GM13977 (cell line): ENCODE data around the gene GDPD5.

Experiments used
- DNase-seq: peaks from one replicate; pipeline ENCODE4 v3.0.0; 2012; ENCODE audit warnings: low spot score
- in situ Hi-C: fragments of 300-500 bp; cut with MboI; formaldehyde crosslinking; loops from one replicate; pipeline ENCODE4 v1.12.0; 2022; ENCODE audit warnings: low sequenced_read_pairs, low pct_unique_long_range_greater_than_20kb, mixed read lengths, inconsistent platforms; ENCODE audit not compliant: unreplicated experiment
- TF ChIP-seq, protein P1 (sequence below): IDR thresholded peaks from 2 replicates; pipeline ENCODE4 v1.5.1; 2012; ENCODE audit warnings: mild to moderate bottlenecking, control low read depth; ENCODE audit not compliant: insufficient read depth; ENCODE audit errors: extremely low read depth, missing control alignments

GDPD5 gene

DNA sequence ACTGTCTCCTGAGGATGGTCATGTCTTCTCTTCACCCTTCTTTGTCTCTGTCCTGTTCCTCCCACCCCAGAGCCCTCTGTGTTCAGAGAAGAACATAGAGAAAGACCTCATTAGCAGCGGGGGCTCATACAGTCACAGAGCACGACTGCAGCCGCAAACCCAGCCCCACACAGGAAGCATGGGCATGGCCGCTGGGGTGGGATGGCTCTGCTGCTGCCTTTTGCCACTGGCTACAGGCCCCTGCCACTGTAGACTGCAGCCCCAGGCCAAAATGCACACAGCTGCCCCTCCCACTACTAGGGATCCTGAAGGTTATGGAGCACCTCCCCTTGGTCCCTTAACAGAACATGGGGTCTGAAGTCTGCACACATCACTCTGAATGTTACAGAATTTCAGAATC lies 57.9 kb downstream of the GDPD5 start:
- TF ChIP-seq, protein P1, sequence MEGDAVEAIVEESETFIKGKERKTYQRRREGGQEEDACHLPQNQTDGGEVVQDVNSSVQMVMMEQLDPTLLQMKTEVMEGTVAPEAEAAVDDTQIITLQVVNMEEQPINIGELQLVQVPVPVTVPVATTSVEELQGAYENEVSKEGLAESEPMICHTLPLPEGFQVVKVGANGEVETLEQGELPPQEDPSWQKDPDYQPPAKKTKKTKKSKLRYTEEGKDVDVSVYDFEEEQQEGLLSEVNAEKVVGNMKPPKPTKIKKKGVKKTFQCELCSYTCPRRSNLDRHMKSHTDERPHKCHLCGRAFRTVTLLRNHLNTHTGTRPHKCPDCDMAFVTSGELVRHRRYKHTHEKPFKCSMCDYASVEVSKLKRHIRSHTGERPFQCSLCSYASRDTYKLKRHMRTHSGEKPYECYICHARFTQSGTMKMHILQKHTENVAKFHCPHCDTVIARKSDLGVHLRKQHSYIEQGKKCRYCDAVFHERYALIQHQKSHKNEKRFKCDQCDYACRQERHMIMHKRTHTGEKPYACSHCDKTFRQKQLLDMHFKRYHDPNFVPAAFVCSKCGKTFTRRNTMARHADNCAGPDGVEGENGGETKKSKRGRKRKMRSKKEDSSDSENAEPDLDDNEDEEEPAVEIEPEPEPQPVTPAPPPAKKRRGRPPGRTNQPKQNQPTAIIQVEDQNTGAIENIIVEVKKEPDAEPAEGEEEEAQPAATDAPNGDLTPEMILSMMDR, result no peak
- in situ Hi-C loops, result no loop called here
- no peak for DNase-seq

DNA sequence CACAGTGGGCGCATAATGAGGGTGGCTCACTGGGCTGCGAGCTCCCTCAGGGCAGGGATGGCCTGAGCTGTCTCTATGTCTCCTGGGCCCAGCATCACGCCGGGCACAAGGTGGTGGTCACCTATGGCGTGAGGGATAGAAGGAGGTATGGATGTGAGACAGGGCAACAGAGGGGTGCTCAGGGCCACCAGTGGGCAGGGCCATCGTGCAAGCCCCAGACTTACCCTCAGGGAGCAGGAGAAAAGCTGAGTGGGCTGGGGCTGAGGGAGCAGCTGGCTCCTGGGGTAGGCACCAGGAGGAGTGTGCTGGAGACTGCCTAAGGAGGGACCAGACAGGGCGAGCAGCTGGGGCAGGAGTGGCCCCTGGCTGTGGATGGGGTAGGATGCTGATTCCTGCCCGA lies 58.4 kb downstream of the GDPD5 start:
- TF ChIP-seq, protein P1, result no peak
- no peak for DNase-seq
- in situ Hi-C loops, result no loop called here

GRCh38 chr11:75465701-75466531 lies 59.8 kb downstream of the GDPD5 start:
- in situ Hi-C loops, result no loop called here
- DNase-seq, result no peak

DNA sequence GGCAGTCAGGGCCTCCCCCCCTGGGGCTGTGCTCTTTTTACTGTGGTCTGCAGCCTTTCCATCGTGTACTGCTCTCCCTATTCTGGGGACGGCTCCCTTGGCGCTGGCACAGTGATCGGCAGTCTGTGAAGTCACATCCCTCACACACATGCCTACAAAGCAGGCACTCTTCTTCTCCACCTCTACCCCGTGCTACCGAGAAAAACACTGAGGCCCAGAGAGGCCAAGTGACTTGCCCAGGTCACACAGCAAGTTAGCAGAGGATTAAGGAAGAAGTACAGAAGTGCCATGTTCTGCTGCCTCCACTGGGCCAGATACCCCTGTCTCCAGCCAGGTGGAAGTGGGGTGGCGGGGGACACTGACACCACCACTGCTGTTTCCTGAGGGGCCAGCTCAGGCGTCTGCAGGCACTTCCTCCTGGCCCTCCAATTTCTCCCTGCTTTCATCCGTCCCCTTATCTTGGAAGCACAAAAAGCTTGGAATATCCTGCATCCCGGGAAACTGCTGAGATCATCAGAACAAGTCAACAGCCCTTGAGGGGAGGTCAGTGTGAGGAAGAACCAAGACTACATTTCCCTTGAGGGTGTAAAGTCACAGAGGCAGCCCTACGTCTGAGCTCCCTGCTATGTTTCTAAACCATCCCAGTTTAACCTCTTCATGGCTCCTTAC lies 62.5 kb downstream of the GDPD5 start:
- in situ Hi-C loops, result no loop called here
- DNase-seq, result no peak
- TF ChIP-seq, protein P1, result no peak

More at GRCh38 chr11:75465701-75466531, 59.8 kb downstream of the GDPD5 start:
- TF ChIP-seq, protein P1, result no peak

DNA sequence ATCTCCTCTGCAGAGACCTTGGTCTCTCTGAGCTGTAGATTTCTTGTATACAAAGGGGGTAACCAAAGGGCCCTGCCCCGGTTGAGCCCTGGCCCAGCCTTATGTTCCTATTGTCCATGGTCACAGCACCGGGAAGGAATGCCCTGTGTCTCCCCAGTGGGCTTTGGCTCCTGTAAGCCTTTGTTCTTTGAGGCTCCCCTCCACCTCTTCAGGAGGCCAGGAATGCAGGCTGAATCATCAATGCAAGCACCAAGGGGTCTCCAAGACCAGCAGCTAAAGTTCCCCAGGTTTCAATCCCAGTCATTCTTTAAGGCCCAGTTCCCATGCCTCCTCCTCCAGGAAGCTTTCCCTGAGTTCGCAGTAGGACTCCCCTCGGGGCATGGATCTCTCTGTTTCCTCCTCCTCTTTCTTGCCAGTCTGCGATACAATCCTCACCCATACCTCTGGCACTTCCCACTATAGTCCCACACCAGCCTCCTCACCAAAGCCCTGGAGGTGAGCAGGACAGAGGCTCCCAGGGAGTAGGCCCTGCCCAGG lies 63.6 kb downstream of the GDPD5 start:
- TF ChIP-seq, protein P1, result no peak
- DNase-seq, result no peak
- in situ Hi-C loops, result no loop called here

- no peak for DNase-seq
- TF ChIP-seq, protein P1, result no peak
- in situ Hi-C loops, result no loop called here
These were observed 64.6 kb downstream of the GDPD5 start for GRCh38 chr11:75461151-75461550.
